HepG2 (cell line): ENCODE results near the gene GRIA2. TPM values are rescaled to one million over a fixed set of nuclear protein-coding genes. Genes with fewer than 3 reads are reported as not detected.
A peak's percentile ranks its signal among the peaks of the same experiment; 100 is the strongest.

Experiments
- ARID2 ChIP-seq: sonication (generic); formaldehyde crosslinking; IDR thresholded peaks from 2 replicates; pipeline ENCODE4 v1.8.1; 2022; ENCODE audit warnings: mild to moderate bottlenecking, missing genetic modification reagents, borderline replicate concordance
- BORCS8-MEF2B ChIP-seq: sonication (generic); formaldehyde crosslinking; IDR thresholded peaks from 2 replicates; pipeline ENCODE4 v1.8.0; 2022; ENCODE audit warnings: mild to moderate bottlenecking, missing genetic modification reagents
- CAMTA2 ChIP-seq: sonication (generic); formaldehyde crosslinking; IDR thresholded peaks from 2 replicates; pipeline ENCODE4 v1.4.0; 2020; ENCODE audit warnings: mild to moderate bottlenecking, missing genetic modification reagents, borderline replicate concordance
- CREM ChIP-seq, 2 experiments: sonication (generic) in 1 of 2; formaldehyde crosslinking in 1 of 2; IDR thresholded peaks; 2 replicates each; pipeline versions ENCODE4 v1.4.0 to v1.6.1; 2016 to 2020; ENCODE audit warnings: antibody characterized with exemption in 1 of 2, mild to moderate bottlenecking in 1 of 2, missing genetic modification reagents in 1 of 2
- DNMT1 ChIP-seq: sonication (generic); formaldehyde crosslinking; IDR thresholded peaks from 2 replicates; pipeline ENCODE4 v1.5.1; 2020; ENCODE audit warnings: mild to moderate bottlenecking, missing genetic modification reagents
- HNF4A ChIP-seq: sonication (generic); formaldehyde crosslinking; IDR thresholded peaks from 2 replicates; pipeline ENCODE4 v1.4.0; 2020; ENCODE audit warnings: missing genetic modification reagents
- KLF6 ChIP-seq: IDR thresholded peaks from 2 replicates; pipeline ENCODE4 v1.8.0; 2016; ENCODE audit warnings: missing biosample characterization, missing genetic modification reagents
- KMT2A ChIP-seq: sonication (generic); formaldehyde crosslinking; IDR thresholded peaks from 2 replicates; pipeline ENCODE4 v1.4.0; 2020; ENCODE audit warnings: missing genetic modification reagents
- MEIS2 ChIP-seq: sonication (generic); formaldehyde crosslinking; IDR thresholded peaks from 2 replicates; pipeline ENCODE4 v1.9.0; 2021; ENCODE audit warnings: mild to moderate bottlenecking, missing genetic modification reagents
- MIXL1 ChIP-seq: IDR thresholded peaks from 2 replicates; pipeline ENCODE4 v1.6.1; 2016
- MYC ChIP-seq: sonication (generic); formaldehyde crosslinking; IDR thresholded peaks from 2 replicates; pipeline ENCODE4 v1.9.0; 2021; ENCODE audit warnings: missing genetic modification reagents, borderline replicate concordance
- NCOA5 ChIP-seq: sonication (generic); formaldehyde crosslinking; IDR thresholded peaks from 2 replicates; pipeline ENCODE4 v1.4.0; 2020; ENCODE audit warnings: missing genetic modification reagents
- NFE2L2 ChIP-seq: fragments of 150-350 bp; IDR thresholded peaks from 2 replicates; pipeline ENCODE4 v1.6.1; 2014; ENCODE audit warnings: low read length
- PHB2 ChIP-seq: fragments of 450-650 bp; IDR thresholded peaks from 2 replicates; pipeline ENCODE4 v1.6.1; 2018; ENCODE audit not compliant: partially characterized antibody
- RFXANK ChIP-seq: IDR thresholded peaks from 2 replicates; pipeline ENCODE4 v1.6.1; 2016
- SALL2 ChIP-seq: sonication (generic); formaldehyde crosslinking; IDR thresholded peaks from 2 replicates; pipeline ENCODE4 v1.8.1; 2023; ENCODE audit warnings: mild to moderate bottlenecking, missing genetic modification reagents, inconsistent platforms
- SIX4 ChIP-seq: sonication (generic); formaldehyde crosslinking; IDR thresholded peaks from 2 replicates; pipeline ENCODE4 v1.4.0; 2020; ENCODE audit warnings: missing genetic modification reagents
- SMAD3 ChIP-seq: sonication (generic); formaldehyde crosslinking; IDR thresholded peaks from 2 replicates; pipeline ENCODE4 v1.4.0; 2020; ENCODE audit warnings: missing genetic modification reagents
- SRSF9 ChIP-seq: fragments of 200-400 bp; formaldehyde crosslinking; IDR thresholded peaks from 2 replicates; pipeline ENCODE4 v1.6.1; 2018; ENCODE audit warnings: borderline replicate concordance, mild to moderate bottlenecking, low read depth, low read length; ENCODE audit not compliant: insufficient read depth, poor library complexity, severe bottlenecking
- TFE3 ChIP-seq: IDR thresholded peaks from 2 replicates; pipeline ENCODE4 v1.6.1; 2016
- TMF1 ChIP-seq: sonication (generic); formaldehyde crosslinking; IDR thresholded peaks from 2 replicates; pipeline ENCODE4 v1.8.1; 2022; ENCODE audit warnings: low read depth, missing genetic modification reagents
- TRIM22 ChIP-seq: fragments of 450-650 bp; IDR thresholded peaks from 2 replicates; pipeline ENCODE4 v1.6.1; 2017
- ZMYM4 ChIP-seq: sonication (generic); formaldehyde crosslinking; IDR thresholded peaks from 2 replicates; pipeline ENCODE4 v1.8.1; 2023; ENCODE audit warnings: mild to moderate bottlenecking, missing genetic modification reagents
- ZNF414 ChIP-seq: sonication (generic); formaldehyde crosslinking; IDR thresholded peaks from 2 replicates; pipeline ENCODE4 v1.5.0; 2020; ENCODE audit warnings: missing genetic modification reagents
- ZNF891 ChIP-seq: sonication (generic); formaldehyde crosslinking; IDR thresholded peaks from 2 replicates; pipeline ENCODE4 v1.5.0; 2020; ENCODE audit warnings: mild to moderate bottlenecking, missing genetic modification reagents
- polyA plus RNA-seq, 8 experiments: library from polyadenylated mRNA; depleted of rRNA in 3 of 8; stranded (reverse) in 7 of 8; unstranded in 1 of 8; fragments of >200 nt; fragmentation: Illumina TruSeq in 4 of 8; extraction: Trizol in 4 of 8; gene quantifications; 2 replicates each; pipeline versions ENCODE4 v1.2.1 to v1.2.3, GENCODE V29; 2011 to 2016; ENCODE audit warnings: low read depth in 4 of 8, missing spikeins in 1 of 8, mixed read lengths in 1 of 8; ENCODE audit not compliant: insufficient read depth in 1 of 8
- total RNA-seq, 5 experiments: library from RNA; depleted of rRNA; stranded (reverse); fragments of >200 nt; fragmentation: Illumina TruSeq; extraction: Trizol; gene quantifications; 2 replicates each; pipeline ENCODE4 v1.2.3, GENCODE V29; 2016; ENCODE audit warnings: low read depth in 1 of 5
- TF ChIP-seq, protein P1 (sequence below): sonication (generic); formaldehyde crosslinking; IDR thresholded peaks from 2 replicates; pipeline ENCODE4 v1.5.0; 2020; ENCODE audit warnings: mild to moderate bottlenecking, missing genetic modification reagents
- TF ChIP-seq, protein P2 (sequence below): sonication (generic); formaldehyde crosslinking; IDR thresholded peaks from 2 replicates; pipeline ENCODE4 v1.4.0; 2020; ENCODE audit warnings: mild to moderate bottlenecking, missing genetic modification reagents

Gene GRIA2
- total and polyA plus RNA-seq, 2 of the 13 experiments (the other 11 are each of a cell fraction or from before 2014, with no cell fraction given) = not detected

DNA sequence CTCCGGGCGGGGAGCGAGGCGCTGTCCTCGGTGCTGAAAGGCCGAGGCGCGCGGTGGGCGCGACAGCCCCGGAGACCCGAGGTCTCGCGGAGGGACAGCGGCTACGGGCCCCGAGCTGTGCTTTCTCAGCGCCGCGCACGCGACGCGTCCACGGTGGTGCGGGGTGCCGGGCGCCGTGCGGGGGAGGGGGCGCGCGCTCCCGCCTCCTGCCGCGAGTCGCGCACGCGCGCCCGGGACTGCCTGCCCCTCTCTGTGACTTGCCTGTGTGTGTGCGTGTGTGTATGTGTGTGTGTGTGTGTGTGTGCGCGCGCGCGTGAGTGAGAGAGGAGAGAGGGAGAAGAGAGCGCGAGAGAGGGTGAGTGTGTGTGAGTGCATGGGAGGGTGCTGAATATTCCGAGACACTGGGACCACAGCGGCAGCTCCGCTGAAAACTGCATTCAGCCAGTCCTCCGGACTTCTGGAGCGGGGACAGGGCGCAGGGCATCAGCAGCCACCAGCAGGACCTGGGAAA is at the start of gene GRIA2 (continued):
- TF ChIP-seq ZNF891 (CRISPR knock-in tag) = peak; percentile 90
- TF ChIP-seq SALL2 (CRISPR knock-in tag) = peak; percentile 61; the same call in 1 of the 2 replicates
- peak; percentile 93; the same call in 1 of the 2 replicates for TF ChIP-seq TMF1
- no peak for TF ChIP-seq NFE2L2
- no peak for TF ChIP-seq PHB2
- TF ChIP-seq, protein P1, sequence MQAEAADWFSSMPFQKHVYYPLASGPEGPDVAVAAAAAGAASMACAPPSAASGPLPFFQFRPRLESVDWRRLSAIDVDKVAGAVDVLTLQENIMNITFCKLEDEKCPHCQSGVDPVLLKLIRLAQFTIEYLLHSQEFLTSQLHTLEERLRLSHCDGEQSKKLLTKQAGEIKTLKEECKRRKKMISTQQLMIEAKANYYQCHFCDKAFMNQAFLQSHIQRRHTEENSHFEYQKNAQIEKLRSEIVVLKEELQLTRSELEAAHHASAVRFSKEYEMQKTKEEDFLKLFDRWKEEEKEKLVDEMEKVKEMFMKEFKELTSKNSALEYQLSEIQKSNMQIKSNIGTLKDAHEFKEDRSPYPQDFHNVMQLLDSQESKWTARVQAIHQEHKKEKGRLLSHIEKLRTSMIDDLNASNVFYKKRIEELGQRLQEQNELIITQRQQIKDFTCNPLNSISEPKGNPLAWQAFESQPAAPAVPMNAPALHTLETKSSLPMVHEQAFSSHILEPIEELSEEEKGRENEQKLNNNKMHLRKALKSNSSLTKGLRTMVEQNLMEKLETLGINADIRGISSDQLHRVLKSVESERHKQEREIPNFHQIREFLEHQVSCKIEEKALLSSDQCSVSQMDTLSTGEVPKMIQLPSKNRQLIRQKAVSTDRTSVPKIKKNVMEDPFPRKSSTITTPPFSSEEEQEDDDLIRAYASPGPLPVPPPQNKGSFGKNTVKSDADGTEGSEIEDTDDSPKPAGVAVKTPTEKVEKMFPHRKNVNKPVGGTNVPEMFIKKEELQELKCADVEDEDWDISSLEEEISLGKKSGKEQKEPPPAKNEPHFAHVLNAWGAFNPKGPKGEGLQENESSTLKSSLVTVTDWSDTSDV = peak; percentile 46; the same call in 1 of the 2 replicates
- TF ChIP-seq TRIM22 = no peak
- no peak for TF ChIP-seq ARID2 (CRISPR knock-in tag)
- TF ChIP-seq ZMYM4 (CRISPR knock-in tag) = 0 out of 2 replicates have a peak, but pooled peaks have one; percentile 35
- TF ChIP-seq SMAD3 (CRISPR knock-in tag) = peak; percentile 84
- TF ChIP-seq SRSF9 = no peak
- TF ChIP-seq, protein P2, sequence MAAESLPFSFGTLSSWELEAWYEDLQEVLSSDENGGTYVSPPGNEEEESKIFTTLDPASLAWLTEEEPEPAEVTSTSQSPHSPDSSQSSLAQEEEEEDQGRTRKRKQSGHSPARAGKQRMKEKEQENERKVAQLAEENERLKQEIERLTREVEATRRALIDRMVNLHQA = no peak
- TF ChIP-seq BORCS8-MEF2B (CRISPR knock-in tag) = peak; percentile 89
- peak; percentile 87 for TF ChIP-seq MEIS2 (CRISPR knock-in tag)
- TF ChIP-seq HNF4A (CRISPR knock-in tag) = no peak
- no peak for TF ChIP-seq SIX4 (CRISPR knock-in tag)
- peak; percentile 36; the same call in 1 of the 2 replicates for TF ChIP-seq MYC (CRISPR knock-in tag)
- peak; percentile 93 for TF ChIP-seq KLF6 (CRISPR knock-in tag)
- peak; percentile 67 for TF ChIP-seq MIXL1 (CRISPR knock-in tag)
- TF ChIP-seq KMT2A = no peak
- TF ChIP-seq RFXANK = no peak
- TF ChIP-seq ZNF414 (CRISPR knock-in tag) = no peak
- no peak for TF ChIP-seq DNMT1 (CRISPR knock-in tag)
- TF ChIP-seq CAMTA2 (CRISPR knock-in tag) = no peak
- TF ChIP-seq CREM (IDR thresholded peaks at IDR 0.05) = no peak
- TF ChIP-seq CREM (CRISPR knock-in tag; IDR thresholded peaks at IDR 0.05) = no peak
- peak; percentile 61; the same call in 1 of the 2 replicates for TF ChIP-seq TFE3 (CRISPR knock-in tag)
- TF ChIP-seq NCOA5 (CRISPR knock-in tag) = no peak
